Measurements from ENCODE around the gene RALGPS2. TPM values are rescaled to one million over a fixed set of nuclear protein-coding genes. Genes with fewer than 3 reads are reported as not detected.

RALGPS2 gene
- total and polyA plus RNA-seq, 9 donors = 23.1 to 40.1 (median 35.2) TPM

DNA sequence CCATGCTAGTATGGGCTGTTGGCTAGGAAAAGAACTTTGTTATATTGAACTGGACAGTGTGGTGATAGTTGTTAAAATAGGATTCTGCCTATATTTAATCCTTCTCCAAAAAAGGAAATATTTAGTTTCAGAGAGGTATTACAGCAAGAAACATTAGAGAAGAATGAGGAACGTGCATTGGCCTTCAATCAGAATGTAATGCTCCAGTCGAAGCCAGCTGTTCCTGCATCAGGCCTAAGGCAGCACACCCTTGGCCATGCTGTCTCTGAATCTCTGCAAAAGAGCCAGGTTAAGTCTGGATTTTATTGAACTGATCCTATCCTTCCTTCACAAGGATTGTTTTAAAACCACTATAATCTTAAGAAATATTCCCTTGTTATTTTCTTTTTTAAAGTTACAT is 35.3 kb upstream of the RALGPS2 start:
- Histone ChIP-seq H3K27me3 (ENCODE audit: control insufficient read depth, insufficient read depth, low read length) (no peaks in the 10 kb centered on the region), H3K4me3 (ENCODE audit: low read length) (no peak overlapping the region), H3K27ac (ENCODE audit: low read length) (no peak overlapping the region), H3K9me3 (replicated peaks; ENCODE audit: control insufficient read depth, low read depth, low read length) (no peaks in the 10 kb centered on the region), H3K4me1 (ENCODE audit: control insufficient read depth, insufficient read depth, low read length) (peaks cover 3% of the 10 kb centered on the region), H3K36me3 (ENCODE audit: control insufficient read depth, insufficient read depth, low read length) (no peaks in the 10 kb centered on the region)
- 20% methylated on average over 1 of the region's 2 CpGs for WGBS (ENCODE audit: insufficient coverage)
- peak; percentile 75 for DNase-seq

- Histone ChIP-seq H3K9me3 (replicated peaks; ENCODE audit: control insufficient read depth, low read depth, low read length) (no peaks in the 10 kb centered on the region), H3K27me3 (ENCODE audit: control insufficient read depth, insufficient read depth, low read length) (no peaks in the 10 kb centered on the region), H3K36me3 (ENCODE audit: control insufficient read depth, insufficient read depth, low read length) (no peaks in the 10 kb centered on the region), H3K4me1 (ENCODE audit: control insufficient read depth, insufficient read depth, low read length) (peaks cover 3% of the 10 kb centered on the region), H3K4me3 (ENCODE audit: low read length) (no peak overlapping the region), H3K27ac (ENCODE audit: low read length) (no peak overlapping the region)
- peak; percentile 64 for DNase-seq
- no CpG with 5 or more reads among the region's 5 CpGs for WGBS (ENCODE audit: insufficient coverage)
Measured at GRCh38 chr1:178690496-178690895, 34.5 kb upstream of the RALGPS2 start.

DNA sequence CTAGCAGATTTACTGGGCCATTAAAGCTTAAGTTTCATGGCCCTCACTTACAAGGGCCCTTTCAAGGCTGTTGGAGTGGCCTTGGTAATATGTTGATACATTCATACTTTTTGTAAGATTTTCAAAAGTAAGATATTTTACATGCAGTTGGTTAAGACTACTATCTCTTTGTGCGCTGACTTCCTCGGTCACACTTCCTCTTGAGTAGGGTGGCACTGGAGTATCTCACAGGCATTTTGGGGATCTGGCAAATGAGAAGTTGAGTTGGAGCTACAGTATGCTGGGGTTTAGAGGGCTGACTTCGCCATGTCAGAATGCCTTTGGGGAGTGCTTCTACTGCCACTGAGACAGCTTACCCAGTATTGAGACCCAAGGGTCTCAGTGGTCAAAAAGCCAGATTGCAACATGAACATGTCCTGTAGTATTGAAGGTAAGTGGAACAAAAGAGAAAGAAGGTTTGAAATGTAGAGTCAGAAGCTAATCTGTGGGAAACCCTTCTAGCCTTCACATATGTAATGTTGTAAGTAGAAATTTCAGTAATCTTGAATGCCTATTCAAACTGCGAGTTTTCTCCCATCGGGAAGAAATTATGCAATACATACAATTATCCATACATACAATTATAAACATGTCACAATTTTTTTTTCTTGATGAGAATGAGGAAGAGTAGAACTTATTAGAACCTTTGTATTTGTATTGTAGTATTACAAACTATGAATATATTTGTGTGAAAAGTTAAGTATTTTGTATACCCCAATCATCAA is 32.3 kb upstream of the RALGPS2 start:
- Histone ChIP-seq H3K27me3 (ENCODE audit: control insufficient read depth, insufficient read depth, low read length) (no peaks in the 10 kb centered on the region), H3K36me3 (ENCODE audit: control insufficient read depth, insufficient read depth, low read length) (no peaks in the 10 kb centered on the region), H3K9me3 (replicated peaks; ENCODE audit: control insufficient read depth, low read depth, low read length) (no peaks in the 10 kb centered on the region), H3K4me1 (ENCODE audit: control insufficient read depth, insufficient read depth, low read length) (peaks cover 3% of the 10 kb centered on the region), H3K4me3 (ENCODE audit: low read length) (no peak overlapping the region), H3K27ac (ENCODE audit: low read length) (no peak overlapping the region)
- WGBS (ENCODE audit: insufficient coverage) = 93% methylated on average over 3 of the region's 5 CpGs
- no peak for DNase-seq

DNA sequence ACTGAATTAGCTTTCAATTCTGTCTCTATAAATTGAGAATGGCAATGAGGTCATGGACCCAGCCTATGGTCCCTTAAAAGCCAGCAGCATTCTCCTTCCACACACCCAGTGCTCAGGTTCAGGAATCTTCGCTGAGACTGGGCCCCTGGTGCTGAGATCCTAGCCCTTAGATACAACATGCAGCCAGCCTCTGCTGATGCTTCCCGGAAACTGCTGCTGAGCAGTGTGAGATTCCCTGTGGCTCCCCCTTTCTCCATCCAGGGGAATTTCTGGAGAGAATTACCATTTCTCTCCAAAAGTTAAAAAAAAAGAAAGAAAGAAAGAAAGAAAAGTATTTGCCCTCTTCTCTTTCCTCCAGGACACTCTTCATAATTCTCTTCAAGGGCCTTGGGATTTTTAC is 31.7 kb upstream of the RALGPS2 start:
- peak; percentile 31 for DNase-seq
- 67% methylated on average over 1 of the region's 2 CpGs for WGBS (ENCODE audit: insufficient coverage)
- peaks cover 3% of the 10 kb centered on the region for H3K4me1 ChIP-seq (ENCODE audit: control insufficient read depth, insufficient read depth, low read length)
- H3K9me3 ChIP-seq (replicated peaks; ENCODE audit: control insufficient read depth, low read depth, low read length) = no peaks in the 10 kb centered on the region
- H3K27me3 ChIP-seq (ENCODE audit: control insufficient read depth, insufficient read depth, low read length) = no peaks in the 10 kb centered on the region
- no peak overlapping the region for H3K4me3 ChIP-seq (ENCODE audit: low read length)
- H3K27ac ChIP-seq (ENCODE audit: low read length) = no peak overlapping the region
- no peaks in the 10 kb centered on the region for H3K36me3 ChIP-seq (ENCODE audit: control insufficient read depth, insufficient read depth, low read length)

DNA sequence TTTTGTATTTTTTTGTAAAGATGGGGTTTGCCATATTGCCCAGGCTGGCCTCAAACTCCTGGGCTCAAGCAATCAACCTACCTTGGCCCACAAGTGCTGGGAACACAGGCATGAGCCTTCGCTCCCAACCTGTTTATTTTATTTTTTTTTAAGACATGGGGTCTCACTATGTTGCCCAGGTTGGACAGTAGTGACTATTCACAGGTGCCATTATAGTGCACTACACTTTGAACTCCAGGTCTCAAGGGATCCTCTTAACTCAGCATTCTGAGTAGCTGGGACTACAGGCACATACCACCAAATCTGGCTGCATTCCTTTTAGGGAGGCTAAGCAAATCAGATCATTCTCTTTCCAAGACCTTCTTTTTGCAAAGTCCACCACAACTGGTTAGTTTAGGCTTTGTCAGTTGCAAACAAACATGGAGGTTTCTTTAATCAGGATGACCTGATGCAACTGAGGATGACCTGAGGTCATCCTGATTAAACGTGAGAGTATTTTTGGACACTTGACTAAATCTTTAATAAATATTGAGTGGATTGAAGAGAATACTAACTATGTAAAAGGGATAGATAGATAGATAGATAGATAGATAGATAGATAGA is 30.0 kb upstream of the RALGPS2 start:
- H3K9me3 ChIP-seq (replicated peaks; ENCODE audit: control insufficient read depth, low read depth, low read length) = no peaks in the 10 kb centered on the region
- H3K27ac ChIP-seq (ENCODE audit: low read length) = no peak overlapping the region
- WGBS (ENCODE audit: insufficient coverage) = no CpG with 5 or more reads among the region's 2 CpGs
- H3K4me1 ChIP-seq (ENCODE audit: control insufficient read depth, insufficient read depth, low read length) = peaks cover 3% of the 10 kb centered on the region
- DNase-seq = no peak
- no peaks in the 10 kb centered on the region for H3K27me3 ChIP-seq (ENCODE audit: control insufficient read depth, insufficient read depth, low read length)
- H3K36me3 ChIP-seq (ENCODE audit: control insufficient read depth, insufficient read depth, low read length) = no peaks in the 10 kb centered on the region
- no peak overlapping the region for H3K4me3 ChIP-seq (ENCODE audit: low read length)

DNA sequence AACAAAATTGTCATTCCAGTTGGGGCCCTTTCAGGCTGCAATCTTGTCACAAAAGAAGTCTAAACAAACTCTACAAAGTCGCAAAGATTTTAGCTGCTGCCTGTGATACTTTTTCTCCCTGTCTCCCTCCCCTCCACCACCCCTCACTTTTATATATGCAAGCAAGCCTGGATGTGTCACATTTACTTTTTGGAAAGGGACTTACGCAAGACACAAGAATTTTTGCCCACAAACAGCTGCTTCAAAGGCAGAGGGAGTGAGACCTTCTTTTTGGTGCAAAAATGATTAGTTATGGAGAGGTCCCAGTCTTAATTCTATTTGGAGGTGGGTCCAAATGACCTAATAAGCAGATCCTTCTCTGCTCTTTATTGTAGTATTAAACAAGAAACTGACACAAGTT is 22.9 kb upstream of the RALGPS2 start:
- Histone ChIP-seq H3K9me3 (replicated peaks; ENCODE audit: control insufficient read depth, low read depth, low read length) (no peaks in the 10 kb centered on the region), H3K27ac (ENCODE audit: low read length) (no peak overlapping the region), H3K27me3 (ENCODE audit: control insufficient read depth, insufficient read depth, low read length) (no peaks in the 10 kb centered on the region), H3K4me1 (ENCODE audit: control insufficient read depth, insufficient read depth, low read length) (peaks cover 8% of the 10 kb centered on the region), H3K4me3 (ENCODE audit: low read length) (no peak overlapping the region), H3K36me3 (ENCODE audit: control insufficient read depth, insufficient read depth, low read length) (no peaks in the 10 kb centered on the region)
- DNase-seq = no peak
- 51% methylated on average over 2 of the region's 2 CpGs for WGBS (ENCODE audit: insufficient coverage)

GRCh38 chr1:178704833-178705232 is 20.2 kb upstream of the RALGPS2 start:
- no peaks in the 10 kb centered on the region for H3K9me3 ChIP-seq (replicated peaks; ENCODE audit: control insufficient read depth, low read depth, low read length)
- peaks cover 8% of the 10 kb centered on the region for H3K4me1 ChIP-seq (ENCODE audit: control insufficient read depth, insufficient read depth, low read length)
- no peaks in the 10 kb centered on the region for H3K27me3 ChIP-seq (ENCODE audit: control insufficient read depth, insufficient read depth, low read length)

GRCh38 chr1:178706432-178706831 is 18.6 kb upstream of the RALGPS2 start:
- peak; percentile 94 for DNase-seq
- peak overlapping the region; percentile 78 for H3K27ac ChIP-seq (ENCODE audit: low read length)
- no peaks in the 10 kb centered on the region for H3K27me3 ChIP-seq (ENCODE audit: control insufficient read depth, insufficient read depth, low read length)
- WGBS (ENCODE audit: insufficient coverage) = no CpG with 5 or more reads among the region's 2 CpGs
- H3K4me3 ChIP-seq (ENCODE audit: low read length) = no peak overlapping the region
- H3K36me3 ChIP-seq (ENCODE audit: control insufficient read depth, insufficient read depth, low read length) = no peaks in the 10 kb centered on the region
- no peaks in the 10 kb centered on the region for H3K9me3 ChIP-seq (replicated peaks; ENCODE audit: control insufficient read depth, low read depth, low read length)
- H3K4me1 ChIP-seq (ENCODE audit: control insufficient read depth, insufficient read depth, low read length) = peaks cover 8% of the 10 kb centered on the region

More at GRCh38 chr1:178704833-178705232, 20.2 kb upstream of the RALGPS2 start:
- Histone ChIP-seq H3K4me3 (ENCODE audit: low read length) (no peak overlapping the region), H3K36me3 (ENCODE audit: control insufficient read depth, insufficient read depth, low read length) (no peaks in the 10 kb centered on the region), H3K27ac (ENCODE audit: low read length) (no peak overlapping the region)
- no peak for DNase-seq
- WGBS (ENCODE audit: insufficient coverage) = 100% methylated on average over 1 of the region's 1 CpG

DNA sequence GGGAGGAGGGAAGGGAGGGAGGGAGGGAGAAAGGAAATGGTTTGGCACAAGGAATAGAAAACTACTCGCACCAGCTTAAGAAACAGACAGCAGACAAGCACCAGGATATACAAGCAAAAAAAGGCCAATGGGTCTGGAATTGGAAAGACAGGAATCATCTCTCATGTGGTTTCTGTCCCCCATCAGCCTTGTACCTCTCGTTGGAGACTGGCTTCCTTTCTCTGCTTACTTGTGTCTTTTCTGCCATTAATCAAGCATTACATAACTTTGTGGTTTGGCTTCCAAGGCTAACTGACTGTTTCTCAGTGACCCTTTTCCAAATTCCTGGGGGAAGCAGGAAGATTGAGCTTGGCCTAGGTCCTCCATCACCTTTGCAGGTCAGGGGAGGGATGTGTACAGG is 11.8 kb upstream of the RALGPS2 start:
- Histone ChIP-seq H3K27ac (ENCODE audit: low read length) (no peak overlapping the region), H3K4me1 (ENCODE audit: control insufficient read depth, insufficient read depth, low read length) (no peaks in the 10 kb centered on the region), H3K9me3 (replicated peaks; ENCODE audit: control insufficient read depth, low read depth, low read length) (no peaks in the 10 kb centered on the region), H3K27me3 (ENCODE audit: control insufficient read depth, insufficient read depth, low read length) (no peaks in the 10 kb centered on the region), H3K4me3 (ENCODE audit: low read length) (no peak overlapping the region), H3K36me3 (ENCODE audit: control insufficient read depth, insufficient read depth, low read length) (no peaks in the 10 kb centered on the region)
- no peak for DNase-seq
- WGBS (ENCODE audit: insufficient coverage) = no CpG with 5 or more reads among the region's 2 CpGs

- no peak for DNase-seq
- Histone ChIP-seq H3K27me3 (ENCODE audit: control insufficient read depth, insufficient read depth, low read length) (no peaks in the 10 kb centered on the region), H3K36me3 (ENCODE audit: control insufficient read depth, insufficient read depth, low read length) (no peaks in the 10 kb centered on the region), H3K4me1 (ENCODE audit: control insufficient read depth, insufficient read depth, low read length) (no peaks in the 10 kb centered on the region), H3K9me3 (replicated peaks; ENCODE audit: control insufficient read depth, low read depth, low read length) (no peaks in the 10 kb centered on the region), H3K4me3 (ENCODE audit: low read length) (no peak overlapping the region), H3K27ac (ENCODE audit: low read length) (no peak overlapping the region)
- WGBS (ENCODE audit: insufficient coverage) = 92% methylated on average over 2 of the region's 4 CpGs
Measured at GRCh38 chr1:178714453-178714852, 10.6 kb upstream of the RALGPS2 start.

Measured in muscle of leg (tissue), 11 donors.